Osteoblast (primary cell): ENCODE data around the gene APBB3. TPM values are rescaled to one million over a fixed set of nuclear protein-coding genes. Genes with fewer than 3 reads are reported as not detected.

Experiments used
- DNase-seq: peaks from one replicate; pipeline ENCODE4 v3.0.0; 2011; ENCODE audit warnings: low spot score, mixed read lengths; ENCODE audit not compliant: insufficient read length; ENCODE audit errors: missing footprints
- H2AFZ ChIP-seq: 2 replicates; pipeline ENCODE4 v1.6.0; 2011; ENCODE audit warnings: mild to moderate bottlenecking, low read length
- H3K27ac ChIP-seq: 2 replicates; pipeline ENCODE4 v1.5.1; 2011; ENCODE audit warnings: mild to moderate bottlenecking, low read depth, low read length, moderate library complexity
- H3K27me3 ChIP-seq: 2 replicates; pipeline ENCODE4 v1.6.0; 2012; ENCODE audit warnings: mild to moderate bottlenecking, control low read depth, inconsistent platforms, low read length, moderate library complexity; ENCODE audit not compliant: insufficient read depth
- H3K36me3 ChIP-seq: 2 replicates; pipeline ENCODE4 v1.5.1; 2011; ENCODE audit warnings: mild to moderate bottlenecking, low read length, control low read depth, moderate library complexity; ENCODE audit not compliant: insufficient read depth
- H3K4me1 ChIP-seq: 2 replicates; pipeline ENCODE4 v1.5.1; 2011; ENCODE audit warnings: mild to moderate bottlenecking, low read length, control low read depth, moderate library complexity; ENCODE audit not compliant: insufficient read depth
- H3K4me2 ChIP-seq: 2 replicates; pipeline ENCODE4 v1.6.0; 2011; ENCODE audit warnings: mild to moderate bottlenecking, low read length; ENCODE audit not compliant: insufficient read depth
- H3K4me3 ChIP-seq: fragments of 200-600 bp; sonication (generic); 3 replicates; pipeline ENCODE4 v1.5.1; 2012; ENCODE audit warnings: mild to moderate bottlenecking, low read length, inconsistent platforms; ENCODE audit not compliant: insufficient read depth
- H3K79me2 ChIP-seq: 2 replicates; pipeline ENCODE4 v1.6.0; 2012; ENCODE audit warnings: mild to moderate bottlenecking, low read length, control low read depth, inconsistent platforms; ENCODE audit not compliant: insufficient read depth
- H3K9me3 ChIP-seq: 2 replicates; pipeline ENCODE4 v1.5.1; 2011; ENCODE audit warnings: low read depth, low read length, control low read depth
- H4K20me1 ChIP-seq: 2 replicates; pipeline ENCODE4 v1.6.0; 2012; ENCODE audit warnings: mild to moderate bottlenecking, low read length, control low read depth; ENCODE audit not compliant: insufficient read depth
- CTCF ChIP-seq: IDR thresholded peaks from 2 replicates; pipeline ENCODE4 v1.5.1; 2011; ENCODE audit warnings: mild to moderate bottlenecking, low read depth, low read length, moderate library complexity; ENCODE audit errors: extremely low read depth
- total RNA-seq: library from RNA; depleted of rRNA; stranded (reverse); fragments of >200 nt; gene quantifications from 2 replicates; pipeline ENCODE4 v1.2.3, GENCODE V29; 2012

Gene APBB3
- total RNA-seq, 1 donor: 24.2 TPM

GRCh38 chr5:140570488-140570887 lies 6.1 kb upstream of the APBB3 start:
- Histone ChIP-seq H3K9me3 (no peaks in the 10 kb centered on the region), H3K27me3 (no peaks in the 10 kb centered on the region), H2AFZ (no peak overlapping the region), H3K4me1 (peaks cover 12% of the 10 kb centered on the region), H3K79me2 (peaks cover 34% of the 10 kb centered on the region), H4K20me1 (no peaks in the 10 kb centered on the region), H3K4me2 (no peak overlapping the region), H3K4me3 (no peak overlapping the region), H3K27ac (no peak overlapping the region), H3K36me3 (peaks cover 27% of the 10 kb centered on the region)
- DNase-seq: peak; percentile 22
- no peak for TF ChIP-seq CTCF

- no peaks in the 10 kb centered on the region for H3K9me3 ChIP-seq
- H3K36me3 ChIP-seq: peaks cover 27% of the 10 kb centered on the region
- no peak for DNase-seq
- no peaks in the 10 kb centered on the region for H3K27me3 ChIP-seq
- H3K4me3 ChIP-seq: no peak overlapping the region
- peaks cover 38% of the 10 kb centered on the region for H3K79me2 ChIP-seq
- no peak overlapping the region for H3K4me2 ChIP-seq
- no peak overlapping the region for H3K27ac ChIP-seq
- TF ChIP-seq CTCF: no peak
- H4K20me1 ChIP-seq: no peaks in the 10 kb centered on the region
- no peak overlapping the region for H2AFZ ChIP-seq
- peaks cover 16% of the 10 kb centered on the region for H3K4me1 ChIP-seq
These were observed 5.7 kb upstream of the APBB3 start for GRCh38 chr5:140570058-140570457.

GRCh38 chr5:140569197-140569596 lies 4.8 kb upstream of the APBB3 start:
- Histone ChIP-seq H3K27ac (no peak overlapping the region), H3K4me2 (no peak overlapping the region), H3K4me3 (no peak overlapping the region), H4K20me1 (no peaks in the 10 kb centered on the region), H3K27me3 (no peaks in the 10 kb centered on the region), H3K9me3 (no peaks in the 10 kb centered on the region), H3K36me3 (peaks cover 27% of the 10 kb centered on the region), H2AFZ (no peak overlapping the region), H3K79me2 (peaks cover 41% of the 10 kb centered on the region), H3K4me1 (peaks cover 13% of the 10 kb centered on the region)
- no peak for DNase-seq
- TF ChIP-seq CTCF: no peak

GRCh38 chr5:140568443-140569063 lies 4.2 kb upstream of the APBB3 start:
- Histone ChIP-seq H4K20me1 (no peaks in the 10 kb centered on the region), H3K27ac (no peak overlapping the region), H3K79me2 (peaks cover 44% of the 10 kb centered on the region), H3K4me2 (no peak overlapping the region), H3K9me3 (no peaks in the 10 kb centered on the region), H3K4me3 (no peak overlapping the region), H3K27me3 (no peaks in the 10 kb centered on the region), H3K4me1 (peaks cover 16% of the 10 kb centered on the region), H2AFZ (no peak overlapping the region), H3K36me3 (peaks cover 27% of the 10 kb centered on the region)
- no peak for TF ChIP-seq CTCF
- DNase-seq: peak; percentile 19
